Dermis blood vessel endothelial cell (primary cell): ENCODE data around the gene SPDYE16. TPM values are rescaled to one million over a fixed set of nuclear protein-coding genes. Genes with fewer than 3 reads are reported as not detected.
"Not testable (repeated sequence)": the region's sequence is repeated elsewhere in the genome, so short reads cannot be mapped to it uniquely, and the experiment has no call there.

Experiments used
- DNase-seq: peaks from one replicate; pipeline ENCODE4 v3.0.0; 2010
- total RNA-seq: library from RNA; depleted of rRNA; stranded (reverse); fragments of >200 nt; gene quantifications from 2 replicates; pipeline ENCODE4 v1.2.3, GENCODE V29; 2014

Gene SPDYE16
- total RNA-seq, 1 donor from 2014 or later: not detected

GRCh38 chr7:76549025-76549854 lies 6.1 kb upstream of the SPDYE16 start:
- peak; percentile 80 for DNase-seq

DNA sequence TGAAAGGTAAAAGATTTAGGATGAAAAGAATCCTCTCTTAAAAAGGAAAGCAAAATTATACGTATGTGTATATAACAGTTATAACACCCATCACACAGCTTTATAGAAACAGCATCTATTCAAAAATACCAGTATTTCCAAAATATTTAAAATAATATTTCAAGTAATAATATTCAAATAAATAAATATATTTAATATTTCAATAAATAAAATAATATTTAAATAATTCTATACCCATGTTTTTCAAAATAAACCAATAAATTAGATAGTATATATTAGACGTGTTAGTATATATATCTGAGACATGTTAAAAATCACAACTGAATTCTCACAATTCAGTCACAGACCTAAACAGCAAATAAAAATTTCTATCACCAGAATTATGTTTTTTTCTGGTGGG lies 11.5 kb downstream of the SPDYE16 start:
- not testable (repeated sequence) for DNase-seq

DNA sequence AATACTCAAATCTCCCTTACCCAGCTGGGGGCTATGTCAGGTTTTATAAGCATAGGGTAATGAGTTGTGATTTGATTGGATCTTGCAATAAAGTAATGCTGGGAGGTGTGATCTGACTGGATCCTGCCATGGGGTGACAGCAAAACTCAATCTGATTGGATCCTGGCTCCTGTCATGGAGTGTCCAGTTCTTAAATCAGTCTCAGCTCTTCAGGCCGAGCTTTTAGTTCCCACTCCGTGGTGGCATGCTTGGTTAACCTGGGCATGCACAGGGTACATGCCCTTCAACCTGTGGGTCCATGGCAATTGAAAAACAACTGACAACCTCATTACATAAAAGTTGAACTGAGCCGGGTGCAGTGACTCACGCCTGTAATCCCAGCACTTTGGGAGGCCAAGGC lies 16.9 kb downstream of the SPDYE16 start:
- not testable (repeated sequence) for DNase-seq

GRCh38 chr7:76516932-76517331 lies 26.2 kb downstream of the SPDYE16 start:
- not testable (repeated sequence) for DNase-seq

DNA sequence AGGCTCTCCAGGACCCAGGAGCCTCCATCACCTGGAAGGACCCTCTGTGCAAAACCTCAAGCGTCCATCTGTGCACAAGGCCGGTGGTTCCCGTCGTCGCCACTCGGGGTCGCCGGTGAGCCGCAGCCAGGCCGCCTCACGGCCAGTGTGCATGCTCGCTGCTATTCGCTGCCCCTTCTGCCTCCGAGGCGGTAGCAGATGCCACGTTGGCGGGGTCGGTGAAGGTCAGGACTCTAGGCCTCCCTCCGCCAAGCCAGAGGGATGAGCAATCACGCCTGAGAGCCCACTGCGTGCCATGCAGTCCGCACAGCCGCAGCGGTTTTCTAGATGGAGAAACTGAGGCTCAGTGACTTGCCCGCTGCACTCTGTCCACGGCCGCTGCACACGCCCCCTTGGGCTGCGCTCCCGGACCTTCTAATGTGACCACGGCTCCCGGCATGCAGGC lies 27.1 kb downstream of the SPDYE16 start:
- DNase-seq: no peak

- no peak for DNase-seq
Observed at GRCh38 chr7:76514926-76515771, 27.9 kb downstream of the SPDYE16 start.

DNA sequence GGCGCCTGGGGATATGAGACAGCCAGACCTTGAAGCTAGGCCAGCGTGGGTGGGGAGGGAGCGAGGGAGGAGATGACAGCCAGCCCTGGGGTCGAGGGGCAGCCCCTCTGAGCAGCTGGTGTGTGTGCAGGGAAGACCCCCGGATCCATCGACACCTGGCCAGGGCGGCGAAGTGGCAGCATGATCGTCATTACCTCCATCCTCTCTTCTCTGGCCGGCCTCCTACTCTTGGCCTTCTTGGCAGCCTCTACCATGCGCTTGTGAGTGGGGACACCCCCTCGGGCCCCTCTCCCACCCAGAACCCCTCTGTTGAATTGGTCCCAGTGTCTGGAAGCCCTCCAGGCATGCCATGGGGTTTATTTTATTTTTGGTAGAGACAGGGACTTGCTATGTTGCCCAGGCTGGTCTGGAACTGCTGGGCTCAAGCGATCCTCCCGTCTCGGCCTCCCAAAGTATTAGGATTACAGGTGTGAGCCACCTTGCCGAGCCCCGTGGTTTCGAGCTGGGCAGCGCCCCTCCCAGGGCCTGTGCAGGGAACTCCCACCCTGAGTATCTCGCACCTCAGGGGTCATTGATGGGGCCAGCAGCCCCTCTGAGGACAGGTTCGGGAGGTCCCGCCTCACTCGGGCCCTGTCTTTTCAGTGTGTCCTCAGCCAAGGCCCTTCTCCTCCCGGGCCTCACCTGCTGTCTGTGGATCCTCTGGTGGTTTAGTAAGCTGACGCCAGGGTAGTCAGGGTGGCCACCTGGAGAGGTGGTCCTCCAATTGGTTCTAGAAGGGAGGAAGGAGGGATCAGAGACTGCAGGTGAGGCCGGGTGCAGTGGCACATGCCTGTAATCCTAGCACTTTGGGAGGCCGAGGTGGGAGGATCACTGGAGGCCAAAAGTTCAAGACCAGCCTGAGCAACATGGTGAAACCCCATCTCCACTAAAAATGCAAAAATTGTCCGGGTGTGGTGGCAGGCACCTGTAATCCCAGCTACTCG lies 29.0 kb downstream of the SPDYE16 start:
- no peak for DNase-seq

- DNase-seq: peak; percentile 43
Observed at GRCh38 chr7:76512941-76513816, 29.9 kb downstream of the SPDYE16 start.

DNA sequence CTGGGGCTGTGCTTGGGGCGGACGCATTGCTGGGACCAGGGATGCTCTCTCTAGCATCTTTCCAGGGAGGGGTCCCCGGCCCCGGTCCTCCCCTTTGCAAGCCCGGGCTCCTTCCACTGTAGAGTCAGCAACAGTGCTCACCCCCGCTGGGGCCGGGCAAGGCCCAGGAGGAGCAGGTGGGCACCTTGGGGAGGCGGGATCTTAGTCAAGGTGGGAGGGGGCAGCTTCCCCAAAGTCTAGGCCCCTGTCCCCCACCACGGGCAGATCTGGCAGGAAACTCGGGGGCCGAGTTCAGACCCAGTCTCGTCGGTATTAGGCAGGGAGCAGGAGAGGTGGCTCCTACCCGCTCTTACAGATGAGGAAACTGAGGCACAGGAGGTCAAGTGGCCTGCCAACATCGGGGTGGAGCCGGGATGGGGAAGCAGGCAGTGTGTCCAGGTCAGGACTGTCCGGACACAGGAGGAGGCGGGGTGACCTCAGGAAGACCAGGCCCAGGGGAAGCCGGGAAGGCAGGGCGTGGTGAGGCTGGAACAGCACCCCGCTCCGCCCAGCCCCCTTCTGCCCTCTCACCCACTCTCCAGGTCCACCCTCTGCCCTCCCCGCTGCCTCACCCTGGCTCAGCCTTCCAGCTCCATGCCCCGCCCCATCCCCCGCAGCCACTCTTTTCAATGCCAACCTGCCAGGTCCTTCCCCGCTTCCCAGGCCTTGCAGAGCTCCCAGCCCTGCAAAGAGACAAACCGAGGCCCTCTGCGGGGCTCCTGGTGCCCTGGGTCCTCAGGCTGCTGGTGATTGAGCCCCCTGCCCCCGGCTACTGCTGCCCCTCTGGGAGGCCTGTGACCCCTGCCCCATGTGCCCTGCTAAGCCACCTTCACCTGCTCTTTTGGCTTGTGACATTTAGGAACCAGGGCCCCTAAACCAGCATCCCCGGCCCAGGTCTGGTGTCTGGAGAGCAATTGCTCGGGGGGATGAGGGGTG lies 30.9 kb downstream of the SPDYE16 start:
- not testable (repeated sequence) for DNase-seq

DNA sequence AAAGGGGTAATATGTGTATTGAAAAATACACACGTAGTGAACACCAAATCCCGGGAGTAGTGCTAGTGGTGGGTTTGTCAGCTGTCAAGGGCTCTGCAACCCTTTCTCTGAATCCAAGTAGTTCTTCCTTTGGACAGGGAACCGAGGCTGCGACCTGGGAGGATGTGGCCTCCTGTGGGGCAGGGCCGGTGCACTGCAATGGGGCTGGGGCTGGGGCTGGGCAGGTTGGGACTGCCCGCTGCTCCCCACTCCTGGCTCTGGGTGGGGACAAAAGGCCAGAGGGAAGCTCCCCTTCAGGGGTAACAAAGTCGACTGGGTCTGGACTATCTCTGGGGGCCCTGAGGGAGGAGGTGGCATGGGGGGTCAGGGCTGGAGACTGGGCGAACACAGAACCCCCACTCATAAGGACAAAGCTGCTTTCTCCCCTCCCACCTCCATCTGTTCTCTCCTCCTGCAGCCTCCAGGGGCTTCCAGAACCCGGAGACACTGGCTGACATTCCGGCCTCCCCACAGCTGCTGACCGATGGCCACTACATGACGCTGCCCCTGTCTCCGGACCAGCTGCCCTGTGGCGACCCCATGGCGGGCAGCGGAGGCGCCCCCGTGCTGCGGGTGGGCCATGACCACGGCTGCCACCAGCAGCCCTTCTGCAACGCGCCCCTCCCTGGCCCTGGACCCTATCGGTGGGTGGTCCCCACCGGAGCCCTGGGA lies 31.7 kb downstream of the SPDYE16 start:
- not testable (repeated sequence) for DNase-seq

- DNase-seq: no peak
Observed at GRCh38 chr7:76509931-76510877, 32.9 kb downstream of the SPDYE16 start, which contains the start of gene UPK3B. Gene UPK3B (plus strand): TSS chr7:76510552. CDS start chr7:76510653, 101 bp downstream.

DNA sequence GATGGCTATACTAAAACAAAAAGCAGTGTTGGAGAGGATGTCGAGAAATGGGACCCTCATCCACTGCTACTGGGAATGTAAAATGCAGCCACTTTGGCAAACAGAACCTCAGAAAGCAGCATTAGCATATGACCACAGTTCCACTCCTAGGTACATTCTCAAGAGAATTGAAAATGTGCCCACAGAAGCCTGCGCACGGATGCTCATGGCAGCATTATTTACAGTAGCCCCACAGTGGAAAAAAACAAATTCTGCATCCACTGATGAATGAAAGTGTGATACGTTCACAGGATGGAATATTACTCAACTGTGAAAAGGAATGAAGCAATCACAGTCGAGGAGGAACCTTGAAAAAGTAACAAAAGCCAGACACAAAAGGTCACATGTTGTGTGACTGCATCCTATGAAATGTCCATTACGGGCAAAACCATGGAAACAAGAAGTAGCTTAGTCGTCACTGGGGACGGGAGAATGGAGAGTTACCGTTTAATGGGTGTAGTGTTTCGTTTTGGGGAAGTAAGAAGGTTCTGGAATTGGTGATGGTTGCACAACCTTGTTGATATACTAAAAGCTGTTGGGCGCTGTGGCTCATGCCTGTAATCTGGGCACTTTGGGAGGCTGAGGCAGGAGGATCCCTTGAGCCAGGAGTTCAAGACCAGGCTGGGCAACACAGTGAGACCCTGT lies 35.2 kb downstream of the SPDYE16 start:
- no peak for DNase-seq

GRCh38 chr7:76506643-76507042 lies 36.5 kb downstream of the SPDYE16 start:
- not testable (repeated sequence) for DNase-seq

GRCh38 chr7:76506081-76506440 lies 37.0 kb downstream of the SPDYE16 start:
- no peak for DNase-seq

- DNase-seq: no peak
Observed at GRCh38 chr7:76505168-76506080, 37.7 kb downstream of the SPDYE16 start.
